GM12873 (cell line): ENCODE data around the gene APBA3.

Experiments
- CTCF ChIP-seq: IDR thresholded peaks from 2 replicates; pipeline ENCODE4 v1.5.1; 2012; ENCODE audit warnings: low read depth, mild to moderate bottlenecking, moderate library complexity, low read length, control low read depth; ENCODE audit not compliant: insufficient read depth; ENCODE audit errors: missing control alignments

The APBA3 gene

GRCh38 chr19:3768015-3768747 lies 6.7 kb upstream of the APBA3 start:
- TF ChIP-seq CTCF: no peak

- no peak for TF ChIP-seq CTCF
These were observed 5.6 kb upstream of the APBA3 start for GRCh38 chr19:3767050-3767449.

GRCh38 chr19:3766520-3766919 lies 5.0 kb upstream of the APBA3 start:
- no peak for TF ChIP-seq CTCF

- TF ChIP-seq CTCF: no peak
These were observed 3.6 kb upstream of the APBA3 start for GRCh38 chr19:3765121-3765520.

GRCh38 chr19:3762501-3763459 lies 1.3 kb upstream of the APBA3 start, which contains the start of gene MRPL54:
Gene MRPL54 (plus strand): TSS chr19:3762682. CDS start chr19:3762701, 19 bp downstream.
- TF ChIP-seq CTCF: no peak

- TF ChIP-seq CTCF: no peak
These were observed 610 bp upstream of the APBA3 start for GRCh38 chr19:3762130-3762473.

GRCh38 chr19:3760871-3761361 lies 576 bp downstream of the APBA3 start:
- TF ChIP-seq CTCF: no peak
